Liver (tissue), 9 donors: Measurements from ENCODE around the gene LCA5. TPM values are rescaled to one million over a fixed set of nuclear protein-coding genes. Genes with fewer than 3 reads are reported as not detected.

Source experiments
- DNase-seq: peaks from one replicate; pipeline ENCODE4 v3.0.0-alpha.2; 2017; ENCODE audit warnings: low spot score
- H3K27ac ChIP-seq, 2 donors: one replicate each; pipeline ENCODE4 v1.7.0; 2013; ENCODE audit warnings: inconsistent platforms in 2 of 2, low read length in 2 of 2, control low read depth in 1 of 2, low read depth in 1 of 2, mild to moderate bottlenecking in 1 of 2
- H3K27me3 ChIP-seq, 4 donors: one replicate each; pipeline versions ENCODE4 v1.6.1 to v1.7.0; 2013; ENCODE audit warnings: low read length in 3 of 4, inconsistent platforms in 1 of 4, mild to moderate bottlenecking in 1 of 4, moderate library complexity in 1 of 4; ENCODE audit not compliant: control insufficient read depth in 4 of 4, insufficient read depth in 4 of 4
- H3K36me3 ChIP-seq, 4 donors: one replicate each; pipeline versions ENCODE4 v1.6.1 to v1.7.0; 2013; ENCODE audit warnings: low read length in 3 of 4, mild to moderate bottlenecking in 3 of 4, low read depth in 1 of 4, moderate library complexity in 1 of 4; ENCODE audit not compliant: control insufficient read depth in 4 of 4, insufficient read depth in 3 of 4
- H3K4me1 ChIP-seq, 4 donors: one replicate each; pipeline versions ENCODE4 v1.6.1 to v1.7.0; 2013; ENCODE audit warnings: low read length in 3 of 4, mild to moderate bottlenecking in 3 of 4, moderate library complexity in 1 of 4; ENCODE audit not compliant: control insufficient read depth in 4 of 4, insufficient read depth in 4 of 4
- H3K4me3 ChIP-seq, 3 donors: one replicate each; pipeline versions ENCODE4 v1.6.1 to v1.7.0; 2013; ENCODE audit warnings: low read length in 3 of 3, control low read depth in 1 of 3, low read depth in 1 of 3, mild to moderate bottlenecking in 1 of 3
- H3K9ac ChIP-seq, 2 donors: one replicate each; pipeline ENCODE4 v1.7.0; 2013; ENCODE audit warnings: low read length in 2 of 2, mild to moderate bottlenecking in 2 of 2, moderate library complexity in 2 of 2, control low read depth in 1 of 2, low read depth in 1 of 2
- H3K9me3 ChIP-seq, 4 donors: one replicate each; pipeline versions ENCODE4 v1.6.1 to v1.7.0; 2013; ENCODE audit warnings: low read length in 3 of 4; ENCODE audit not compliant: control insufficient read depth in 4 of 4
- ATF3 ChIP-seq: IDR thresholded peaks from 2 replicates; pipeline ENCODE4 v1.6.1; 2016; ENCODE audit warnings: antibody characterized with exemption
- CTCF ChIP-seq: fragments of 150-350 bp; IDR thresholded peaks from 2 replicates; pipeline ENCODE4 v1.5.1; 2017; ENCODE audit warnings: improper control_type of control experiment, low read depth, low read length; ENCODE audit not compliant: missing input control
- EGR1 ChIP-seq, 2 donors: IDR thresholded peaks; 2 replicates each; pipeline ENCODE4 v1.6.1; 2016 to 2018; ENCODE audit warnings: antibody characterized with exemption in 2 of 2, low read depth in 2 of 2
- FOXA1 ChIP-seq: IDR thresholded peaks from 2 replicates; pipeline ENCODE4 v1.6.1; 2016; ENCODE audit warnings: antibody characterized with exemption
- FOXA2 ChIP-seq: IDR thresholded peaks from 2 replicates; pipeline ENCODE4 v1.6.1; 2016; ENCODE audit warnings: antibody characterized with exemption
- GABPA ChIP-seq, 2 donors: IDR thresholded peaks in 1 of 2; conservative IDR thresholded peaks in 1 of 2; 2 replicates each; pipeline ENCODE4 v1.6.1; 2016; ENCODE audit warnings: antibody characterized with exemption in 2 of 2, mild to moderate bottlenecking in 1 of 2, moderate library complexity in 1 of 2
- HNF4A ChIP-seq, 2 donors: conservative IDR thresholded peaks; 2 replicates each; pipeline ENCODE4 v1.6.1; 2016; ENCODE audit warnings: antibody characterized with exemption in 2 of 2, mild to moderate bottlenecking in 2 of 2
- HNF4G ChIP-seq: IDR thresholded peaks from 2 replicates; pipeline ENCODE4 v1.6.1; 2016; ENCODE audit warnings: antibody characterized with exemption
- JUND ChIP-seq, 2 donors: IDR thresholded peaks; 2 replicates each; pipeline ENCODE4 v1.6.1; 2016; ENCODE audit warnings: antibody characterized with exemption in 2 of 2
- MAX ChIP-seq: IDR thresholded peaks from 2 replicates; pipeline ENCODE4 v1.6.1; 2016; ENCODE audit warnings: antibody characterized with exemption
- NR2F2 ChIP-seq: IDR thresholded peaks from 2 replicates; pipeline ENCODE4 v1.6.1; 2016; ENCODE audit warnings: antibody characterized with exemption
- REST ChIP-seq: IDR thresholded peaks from 2 replicates; pipeline ENCODE4 v1.6.1; 2016; ENCODE audit warnings: antibody characterized with exemption, mild to moderate bottlenecking
- RXRA ChIP-seq, 2 donors: IDR thresholded peaks; 2 replicates each; pipeline ENCODE4 v1.6.1; 2017 to 2018; ENCODE audit warnings: antibody characterized with exemption in 2 of 2, mild to moderate bottlenecking in 1 of 2
- SP1 ChIP-seq: IDR thresholded peaks from 2 replicates; pipeline ENCODE4 v1.6.1; 2018; ENCODE audit warnings: antibody characterized with exemption, mild to moderate bottlenecking
- TAF1 ChIP-seq: conservative IDR thresholded peaks from 2 replicates; pipeline ENCODE4 v1.6.1; 2016; ENCODE audit warnings: antibody characterized with exemption, mild to moderate bottlenecking
- YY1 ChIP-seq: IDR thresholded peaks from 2 replicates; pipeline ENCODE4 v1.6.1; 2016; ENCODE audit warnings: antibody characterized with exemption, mild to moderate bottlenecking
- ZBTB33 ChIP-seq: IDR thresholded peaks from 2 replicates; pipeline ENCODE4 v1.6.1; 2016; ENCODE audit warnings: antibody characterized with exemption
- WGBS: extraction: QIAGEN DNeasy Blood & Tissue Kit; methylation state at CpG from one replicate; pipeline ENCODE4 v1.1.7; 2013; 5-methylcytosine and 5-hydroxymethylcytosine counted together
- polyA plus RNA-seq, 2 donors: library from polyadenylated mRNA; stranded (reverse) in 1 of 2; unstranded in 1 of 2; fragments of 200-250 nt in 1 of 2; fragments of >200 nt in 1 of 2; fragmentation: Nextera tagmentation in 1 of 2; extraction: Ambion mirVana in 1 of 2; gene quantifications; one replicate each; pipeline versions ENCODE4 v1.2.1 to v1.2.3, GENCODE V29; 2013 to 2015
- total RNA-seq, 2 donors: library from RNA; depleted of rRNA; stranded (reverse); fragments of >200 nt; gene quantifications; one replicate each; pipeline ENCODE4 v1.2.3, GENCODE V29; 2014
- donor health status: healthy.
- donor health status: healthy.
- donor health status: healthy.
- donor health status: healthy.
- donor health status: healthy.

The LCA5 gene
- total and polyA plus RNA-seq, 4 donors: 0.39 to 1.8 (median 0.65) TPM

- TF ChIP-seq CTCF (no peak), YY1 (no peak), ATF3 (no peak)
Measured at GRCh38 chr6:79440598-79440997, 96.6 kb downstream of the LCA5 start (continued).

GRCh38 chr6:79438030-79438429, 99.2 kb downstream of the LCA5 start:
- Histone ChIP-seq H3K9me3 (no peaks in the 10 kb centered on the region), H3K27me3 (no peaks in the 10 kb centered on the region), H3K4me3 (no peak overlapping the region), H3K27ac (no peak overlapping the region), H3K36me3 (no peaks in the 10 kb centered on the region), H3K4me1 (no peaks in the 10 kb centered on the region), H3K9ac (no peak overlapping the region)
- no peak for DNase-seq
- WGBS: 71% methylated on average over 2 of the region's 2 CpGs
- TF ChIP-seq TAF1: no peak
- TF ChIP-seq ATF3: no peak
- TF ChIP-seq FOXA1: no peak
- TF ChIP-seq SP1: no peak
- TF ChIP-seq JUND (IDR thresholded peaks at IDR 0.05): no peak
- TF ChIP-seq GABPA (IDR thresholded peaks at IDR 0.05 in 1 of 2, conservative IDR thresholded peaks at IDR 0.05 in 1 of 2): no peak
- TF ChIP-seq NR2F2: no peak
- no peak for TF ChIP-seq MAX
- no peak for TF ChIP-seq HNF4A (conservative IDR thresholded peaks at IDR 0.05)
- no peak for TF ChIP-seq CTCF
- TF ChIP-seq FOXA2: no peak
- TF ChIP-seq EGR1 (IDR thresholded peaks at IDR 0.05; ENCODE audit: low read depth in 2 of 2): no peak
- TF ChIP-seq RXRA (IDR thresholded peaks at IDR 0.05): no peak

GRCh38 chr6:79436241-79436640, 101.0 kb downstream of the LCA5 start:
- no peak for DNase-seq
- TF ChIP-seq RXRA (IDR thresholded peaks at IDR 0.05) (no peak), JUND (IDR thresholded peaks at IDR 0.05) (no peak), REST (no peak), GABPA (IDR thresholded peaks at IDR 0.05 in 1 of 2, conservative IDR thresholded peaks at IDR 0.05 in 1 of 2) (no peak), FOXA1 (no peak), HNF4G (no peak), CTCF (no peak), ZBTB33 (no peak), FOXA2 (no peak), TAF1 (no peak), NR2F2 (no peak), SP1 (no peak)

More at GRCh38 chr6:79436241-79436640, 101.0 kb downstream of the LCA5 start:
- no peaks in the 10 kb centered on the region for H3K4me1 ChIP-seq
- H3K27me3 ChIP-seq: no peaks in the 10 kb centered on the region
- no peaks in the 10 kb centered on the region for H3K9me3 ChIP-seq
- no peaks in the 10 kb centered on the region for H3K36me3 ChIP-seq
- H3K27ac ChIP-seq: no peak overlapping the region
- no peak overlapping the region for H3K4me3 ChIP-seq
- 79% methylated on average over 2 of the region's 2 CpGs for WGBS
- H3K9ac ChIP-seq: no peak overlapping the region
